ENCODE results near the gene PABPN1.

Gene PABPN1

GRCh38 chr14:23339506-23340268, 18.4 kb downstream of the PABPN1 start:
- H3K9me3 ChIP-seq (ENCODE audit: control insufficient read depth in 2 of 2, low read length in 2 of 2) = no peaks in the 10 kb centered on the region
- no peak overlapping the region for H3K27ac ChIP-seq (ENCODE audit: low read length)
- H3K4me1 ChIP-seq (ENCODE audit: control insufficient read depth, insufficient read depth, low read length) = no peaks in the 10 kb centered on the region
- no peaks in the 10 kb centered on the region for H3K27me3 ChIP-seq (ENCODE audit: control insufficient read depth in 1 of 2, insufficient read depth in 2 of 2, low read length in 2 of 2)
- no peaks in the 10 kb centered on the region for H3K36me3 ChIP-seq (ENCODE audit: control insufficient read depth in 2 of 2, insufficient read depth in 2 of 2, low read length in 2 of 2)
- H3K4me3 ChIP-seq (ENCODE audit: low read length in 2 of 2) = no peak overlapping the region
- no peak overlapping the region for H3K9ac ChIP-seq (ENCODE audit: low read length in 2 of 2)

- Histone ChIP-seq H3K27me3 (ENCODE audit: control insufficient read depth in 1 of 2, insufficient read depth in 2 of 2, low read length in 2 of 2) (no peaks in the 10 kb centered on the region), H3K4me1 (ENCODE audit: control insufficient read depth, insufficient read depth, low read length) (no peaks in the 10 kb centered on the region), H3K9ac (ENCODE audit: low read length in 2 of 2) (no peak overlapping the region), H3K4me3 (ENCODE audit: low read length in 2 of 2) (no peak overlapping the region), H3K9me3 (ENCODE audit: control insufficient read depth in 2 of 2, low read length in 2 of 2) (no peaks in the 10 kb centered on the region), H3K27ac (ENCODE audit: low read length) (no peak overlapping the region), H3K36me3 (ENCODE audit: control insufficient read depth in 2 of 2, insufficient read depth in 2 of 2, low read length in 2 of 2) (peaks cover 0 to 2% of the 10 kb centered on the region in 2 donors)
Measured at GRCh38 chr14:23344481-23344880, 23.2 kb downstream of the PABPN1 start.

- no peaks in the 10 kb centered on the region for H3K9me3 ChIP-seq (ENCODE audit: control insufficient read depth in 2 of 2, low read length in 2 of 2)
- no peak overlapping the region for H3K4me3 ChIP-seq (ENCODE audit: low read length in 2 of 2)
- peaks cover 0 to 2% of the 10 kb centered on the region in 2 donors for H3K36me3 ChIP-seq (ENCODE audit: control insufficient read depth in 2 of 2, insufficient read depth in 2 of 2, low read length in 2 of 2)
- no peaks in the 10 kb centered on the region for H3K27me3 ChIP-seq (ENCODE audit: control insufficient read depth in 1 of 2, insufficient read depth in 2 of 2, low read length in 2 of 2)
- H3K9ac ChIP-seq (ENCODE audit: low read length in 2 of 2) = no peak overlapping the region
- H3K4me1 ChIP-seq (ENCODE audit: control insufficient read depth, insufficient read depth, low read length) = no peaks in the 10 kb centered on the region
- H3K27ac ChIP-seq (ENCODE audit: low read length) = no peak overlapping the region
Measured at GRCh38 chr14:23345987-23346692, 24.9 kb downstream of the PABPN1 start.

GRCh38 chr14:23346693-23347405, 25.6 kb downstream of the PABPN1 start:
- Histone ChIP-seq H3K27me3 (ENCODE audit: control insufficient read depth in 1 of 2, insufficient read depth in 2 of 2, low read length in 2 of 2) (no peaks in the 10 kb centered on the region), H3K4me1 (ENCODE audit: control insufficient read depth, insufficient read depth, low read length) (peaks cover 4% of the 10 kb centered on the region), H3K36me3 (ENCODE audit: control insufficient read depth in 2 of 2, insufficient read depth in 2 of 2, low read length in 2 of 2) (peaks cover 0 to 2% of the 10 kb centered on the region in 2 donors), H3K27ac (ENCODE audit: low read length) (no peak overlapping the region), H3K9me3 (ENCODE audit: control insufficient read depth in 2 of 2, low read length in 2 of 2) (no peaks in the 10 kb centered on the region), H3K9ac (ENCODE audit: low read length in 2 of 2) (no peak overlapping the region), H3K4me3 (ENCODE audit: low read length in 2 of 2) (no peak overlapping the region)

GRCh38 chr14:23347406-23348296, 26.4 kb downstream of the PABPN1 start:
- H3K4me1 ChIP-seq (ENCODE audit: control insufficient read depth, insufficient read depth, low read length) = peaks cover 10% of the 10 kb centered on the region
- H3K4me3 ChIP-seq (ENCODE audit: low read length in 2 of 2) = no peak overlapping the region
- H3K36me3 ChIP-seq (ENCODE audit: control insufficient read depth in 2 of 2, insufficient read depth in 2 of 2, low read length in 2 of 2) = peaks cover 0 to 2% of the 10 kb centered on the region in 2 donors
- no peaks in the 10 kb centered on the region for H3K9me3 ChIP-seq (ENCODE audit: control insufficient read depth in 2 of 2, low read length in 2 of 2)
- H3K27ac ChIP-seq (ENCODE audit: low read length) = no peak overlapping the region
- no peak overlapping the region for H3K9ac ChIP-seq (ENCODE audit: low read length in 2 of 2)
- H3K27me3 ChIP-seq (ENCODE audit: control insufficient read depth in 1 of 2, insufficient read depth in 2 of 2, low read length in 2 of 2) = no peaks in the 10 kb centered on the region

GRCh38 chr14:23348297-23348655, 27.0 kb downstream of the PABPN1 start:
- Histone ChIP-seq H3K27me3 (ENCODE audit: control insufficient read depth in 1 of 2, insufficient read depth in 2 of 2, low read length in 2 of 2) (no peaks in the 10 kb centered on the region), H3K4me1 (ENCODE audit: control insufficient read depth, insufficient read depth, low read length) (peaks cover 17% of the 10 kb centered on the region), H3K9me3 (ENCODE audit: control insufficient read depth in 2 of 2, low read length in 2 of 2) (no peaks in the 10 kb centered on the region), H3K4me3 (ENCODE audit: low read length in 2 of 2) (no peak overlapping the region), H3K27ac (ENCODE audit: low read length) (no peak overlapping the region), H3K36me3 (ENCODE audit: control insufficient read depth in 2 of 2, insufficient read depth in 2 of 2, low read length in 2 of 2) (peaks cover 0 to 2% of the 10 kb centered on the region in 2 donors), H3K9ac (ENCODE audit: low read length in 2 of 2) (no peak overlapping the region)

GRCh38 chr14:23349156-23349845, 28.0 kb downstream of the PABPN1 start:
- peaks cover 19% of the 10 kb centered on the region for H3K4me1 ChIP-seq (ENCODE audit: control insufficient read depth, insufficient read depth, low read length)
- no peak overlapping the region for H3K9ac ChIP-seq (ENCODE audit: low read length in 2 of 2)
- H3K27me3 ChIP-seq (ENCODE audit: control insufficient read depth in 1 of 2, insufficient read depth in 2 of 2, low read length in 2 of 2) = no peaks in the 10 kb centered on the region
- H3K36me3 ChIP-seq (ENCODE audit: control insufficient read depth in 2 of 2, insufficient read depth in 2 of 2, low read length in 2 of 2) = peaks cover 0 to 2% of the 10 kb centered on the region in 2 donors
- H3K9me3 ChIP-seq (ENCODE audit: control insufficient read depth in 2 of 2, low read length in 2 of 2) = no peaks in the 10 kb centered on the region
- H3K27ac ChIP-seq (ENCODE audit: low read length) = no peak overlapping the region
- no peak overlapping the region for H3K4me3 ChIP-seq (ENCODE audit: low read length in 2 of 2)

GRCh38 chr14:23351681-23352505, 30.6 kb downstream of the PABPN1 start:
- no peaks in the 10 kb centered on the region for H3K27me3 ChIP-seq (ENCODE audit: control insufficient read depth in 1 of 2, insufficient read depth in 2 of 2, low read length in 2 of 2)
- H3K9ac ChIP-seq (ENCODE audit: low read length in 2 of 2) = peak overlapping the region in 1 of 2 donors; percentile 55
- H3K36me3 ChIP-seq (ENCODE audit: control insufficient read depth in 2 of 2, insufficient read depth in 2 of 2, low read length in 2 of 2) = peaks cover 0 to 2% of the 10 kb centered on the region in 2 donors
- peaks cover 19% of the 10 kb centered on the region for H3K4me1 ChIP-seq (ENCODE audit: control insufficient read depth, insufficient read depth, low read length)
- peak overlapping the region; percentile 42 for H3K27ac ChIP-seq (ENCODE audit: low read length)
- peak overlapping the region; percentile 23 to 81 for H3K4me3 ChIP-seq (ENCODE audit: low read length in 2 of 2)
- H3K9me3 ChIP-seq (ENCODE audit: control insufficient read depth in 2 of 2, low read length in 2 of 2) = no peaks in the 10 kb centered on the region

All from stomach smooth muscle (tissue), 2 donors.